Stimulated activated naive CD4-positive, alpha-beta T cell treated with Interleukin-2 at 50 U/mL for 16 hours (primary cell): ENCODE results near the gene DPP4.
A peak's percentile ranks its signal among the peaks of the same experiment; 100 is the strongest.

Experiments
- DNase-seq: peaks from one replicate; lab custom pipeline; 2025; lab: John Stamatoyannopoulos, UW

DPP4 gene

GRCh38 chr2:162073888-162074631, at the start of gene DPP4:
DPP4 (minus strand) TSS chr2:162074215; CDS start chr2:162073981, 234 bp downstream.
- DNase-seq: peak; percentile 48

GRCh38 chr2:162118166-162119031, 44.4 kb upstream of the DPP4 start:
- DNase-seq: no peak

GRCh38 chr2:162116352-162116751, 42.3 kb upstream of the DPP4 start:
- DNase-seq: no peak

GRCh38 chr2:162115076-162115475, 41.1 kb upstream of the DPP4 start:
- DNase-seq: no peak

DNA sequence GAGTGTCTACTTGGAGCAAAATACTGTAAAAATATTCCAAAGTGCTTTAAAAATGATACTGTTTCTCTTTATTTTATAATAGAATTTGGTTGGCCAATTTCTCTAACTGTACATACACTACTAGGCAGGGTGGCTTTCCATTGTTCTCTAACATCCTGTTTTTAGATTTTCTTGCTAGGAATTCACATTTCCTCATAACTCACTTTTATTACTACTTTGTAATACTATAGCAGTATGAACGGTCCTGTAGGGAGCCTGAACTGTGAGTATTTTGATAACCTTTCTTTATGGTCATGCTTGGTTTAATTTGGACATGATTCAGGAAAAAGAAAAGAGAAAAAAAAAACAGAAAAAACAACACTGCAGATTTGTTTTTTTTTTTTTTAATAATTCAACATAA, 40.3 kb upstream of the DPP4 start:
- DNase-seq: no peak

- DNase-seq: no peak
These were observed 39.8 kb upstream of the DPP4 start for GRCh38 chr2:162113776-162114168.

DNA sequence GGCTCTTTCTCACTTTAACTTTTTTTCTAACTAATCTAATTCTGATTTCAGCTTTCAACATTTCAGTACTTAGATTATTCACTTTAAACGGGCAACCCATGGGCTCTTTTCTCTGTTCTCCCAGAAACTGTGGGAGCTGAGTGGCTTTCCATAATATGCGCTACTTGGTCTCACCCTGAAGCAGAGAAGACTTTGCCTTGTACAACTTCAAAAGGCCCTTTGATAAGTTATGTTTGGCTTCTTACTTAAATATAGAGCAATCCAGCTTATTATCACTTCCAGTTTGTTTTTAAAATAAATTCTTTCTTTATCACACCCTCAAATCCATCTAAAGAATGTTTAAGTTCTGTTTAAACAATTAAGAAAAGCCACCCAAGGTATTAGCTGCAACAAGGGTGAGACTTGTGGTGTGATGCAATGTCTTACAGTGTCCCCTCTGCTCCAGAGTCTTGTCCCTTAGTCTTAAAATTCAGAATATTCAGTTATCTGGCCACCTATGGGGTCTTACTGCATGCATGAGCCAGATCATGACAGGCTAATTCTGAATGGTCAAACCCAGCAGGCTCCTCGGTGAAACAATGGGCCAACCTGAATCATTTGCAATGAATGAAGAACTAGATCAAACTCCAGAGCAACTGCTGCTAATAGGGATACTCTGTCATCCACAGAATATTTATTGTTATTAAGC, 39.2 kb upstream of the DPP4 start:
- no peak for DNase-seq

GRCh38 chr2:162111958-162112850, 38.2 kb upstream of the DPP4 start:
- DNase-seq: no peak

- DNase-seq: no peak
These were observed 33.4 kb upstream of the DPP4 start for GRCh38 chr2:162107361-162107901.

DNA sequence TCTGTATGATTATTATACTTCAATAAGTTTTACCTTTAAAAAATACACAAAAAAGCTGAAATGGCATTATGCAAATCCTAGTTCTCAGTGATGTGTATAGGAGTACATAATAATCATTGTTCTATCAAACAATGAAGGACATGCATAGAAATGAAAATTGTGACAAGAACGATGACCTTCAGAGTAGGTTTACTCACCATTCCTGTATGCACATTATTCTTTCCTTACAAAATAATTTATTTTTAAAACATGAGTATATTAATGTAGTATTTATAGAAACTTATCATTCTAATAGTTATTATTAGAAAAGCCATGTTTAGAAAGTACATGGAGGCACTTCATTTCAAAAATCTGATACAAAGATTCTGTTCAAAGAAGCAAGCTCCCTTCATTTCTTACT, 32.7 kb upstream of the DPP4 start:
- DNase-seq: no peak

- no peak for DNase-seq
These were observed 32.1 kb upstream of the DPP4 start for GRCh38 chr2:162106146-162106551.

GRCh38 chr2:162103443-162104009, 29.5 kb upstream of the DPP4 start:
- no peak for DNase-seq

GRCh38 chr2:162100579-162100978, 26.6 kb upstream of the DPP4 start:
- DNase-seq: no peak

DNA sequence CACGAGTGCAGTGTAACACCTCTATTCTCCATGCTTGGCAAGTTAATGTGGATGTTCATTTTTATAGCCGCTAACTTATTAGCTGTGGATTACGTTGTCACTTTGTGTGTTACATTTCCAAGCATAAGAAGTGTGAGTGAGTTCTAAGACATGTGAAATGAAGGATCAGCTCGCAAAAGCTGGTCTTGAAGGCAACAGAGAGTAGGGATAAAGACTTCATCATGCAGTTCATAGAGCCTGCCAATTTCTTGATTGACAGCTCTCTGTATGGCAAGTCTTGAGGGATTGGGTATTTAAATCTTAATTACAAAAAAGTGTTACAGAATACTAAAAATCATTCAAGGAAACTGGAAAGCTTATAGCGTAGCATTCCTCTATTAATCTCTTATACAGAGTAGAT, 25.8 kb upstream of the DPP4 start:
- no peak for DNase-seq

- no peak for DNase-seq
These were observed 18.9 kb upstream of the DPP4 start for GRCh38 chr2:162092658-162093556.

- DNase-seq: no peak
These were observed 18.0 kb upstream of the DPP4 start for GRCh38 chr2:162092008-162092390.

DNA sequence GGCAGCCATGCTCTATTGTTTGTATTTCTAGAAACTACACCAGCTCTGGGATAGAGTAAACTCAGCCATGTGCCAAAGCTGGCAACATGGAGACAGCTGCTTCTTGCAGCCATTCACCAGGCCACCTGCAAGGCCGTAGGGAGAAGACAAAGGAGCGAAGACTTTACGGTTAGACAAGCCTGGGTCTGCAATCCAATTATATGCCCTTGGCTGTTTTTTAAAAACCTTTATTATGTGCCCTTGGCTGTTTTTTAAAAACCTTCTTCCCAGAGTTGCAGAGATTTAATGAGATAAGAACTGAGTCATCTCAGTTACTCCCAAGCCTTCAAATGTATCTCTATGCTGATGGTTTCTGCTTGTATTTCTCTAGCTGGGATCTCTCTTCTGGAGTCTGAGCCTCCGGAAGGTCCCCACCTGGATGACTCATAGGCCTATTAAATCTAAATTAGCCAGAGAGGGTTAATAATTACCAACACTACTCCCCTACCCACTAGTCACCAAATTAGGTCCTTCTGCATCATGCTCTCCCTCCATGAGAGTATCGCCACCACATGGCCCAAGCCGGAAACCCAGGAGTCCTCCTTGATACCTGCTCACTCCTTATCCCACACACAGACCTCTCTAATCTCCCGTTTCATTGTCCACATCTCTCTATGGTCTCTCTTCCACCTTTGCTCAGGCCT, 17.5 kb upstream of the DPP4 start:
- DNase-seq: no peak

DNA sequence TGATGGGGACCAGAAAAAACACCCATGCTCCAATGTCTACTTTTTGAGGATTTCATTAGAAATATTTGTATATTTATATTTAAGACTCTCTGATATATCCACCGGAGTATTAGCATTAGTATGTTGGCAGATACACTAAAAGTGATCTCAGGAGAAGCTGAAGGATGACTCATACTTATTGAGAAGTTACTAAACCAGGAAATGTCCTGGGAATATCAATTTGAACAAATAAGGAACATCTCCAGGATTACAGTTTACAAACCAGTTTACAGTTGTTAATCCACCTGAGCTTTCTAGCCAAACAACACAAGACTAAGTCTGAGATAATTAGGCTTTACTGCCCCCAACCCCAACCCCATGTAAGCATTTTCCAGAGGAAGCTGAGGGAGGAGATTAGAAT, 16.1 kb upstream of the DPP4 start:
- no peak for DNase-seq

DNA sequence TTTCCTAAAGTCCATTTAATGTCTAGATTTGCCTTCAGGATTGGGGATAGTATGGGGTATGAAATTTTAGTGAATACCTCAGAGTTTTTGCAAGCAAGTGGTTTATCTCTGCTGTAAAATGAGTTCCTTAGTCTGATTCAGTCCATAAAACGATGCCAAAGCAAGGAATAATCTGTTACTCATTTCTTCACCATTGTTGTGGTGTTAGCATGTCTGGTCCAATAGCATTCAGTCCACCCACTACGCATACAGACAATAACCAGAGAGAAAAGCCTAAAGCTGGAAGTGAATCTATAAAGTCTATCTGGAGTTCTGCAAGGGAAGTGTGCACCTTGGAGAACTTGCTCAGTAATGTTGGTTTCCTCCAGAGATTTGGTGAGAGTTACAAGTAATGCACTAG, 12.9 kb upstream of the DPP4 start:
- no peak for DNase-seq
